Measurements from ENCODE around the gene ZNF687.
"Not testable (repeated sequence)": the region's sequence is repeated elsewhere in the genome, so short reads cannot be mapped to it uniquely, and the experiment has no call there.

Gene ZNF687

GRCh38 chr1:151265446-151266236 is 16.5 kb upstream of the ZNF687 start:
- TF ChIP-seq CTCF (IDR thresholded peaks at IDR 0.05; ENCODE audit: extremely low read depth, insufficient read depth, missing control alignments) = no peak
- DNase-seq (ENCODE audit: low spot score) = no peak
- in situ Hi-C loops (cut with MboI; ENCODE audit: low pct_unique_long_range_greater_than_20kb, low sequenced_read_pairs, unreplicated experiment) = no loop called here

- no peak for TF ChIP-seq CTCF (IDR thresholded peaks at IDR 0.05; ENCODE audit: extremely low read depth, insufficient read depth, missing control alignments)
- no peak for DNase-seq (ENCODE audit: low spot score)
- in situ Hi-C loops (cut with MboI; ENCODE audit: low pct_unique_long_range_greater_than_20kb, low sequenced_read_pairs, unreplicated experiment) = no loop called here
Measured at GRCh38 chr1:151266315-151266714, 15.8 kb upstream of the ZNF687 start.

- no peak for TF ChIP-seq CTCF (IDR thresholded peaks at IDR 0.05; ENCODE audit: extremely low read depth, insufficient read depth, missing control alignments)
- in situ Hi-C loops (cut with MboI; ENCODE audit: low pct_unique_long_range_greater_than_20kb, low sequenced_read_pairs, unreplicated experiment) = no loop called here
- no peak for DNase-seq (ENCODE audit: low spot score)
Measured at GRCh38 chr1:151266821-151267220, 15.3 kb upstream of the ZNF687 start.

GRCh38 chr1:151267760-151268159 is 14.3 kb upstream of the ZNF687 start:
- DNase-seq (ENCODE audit: low spot score) = no peak
- in situ Hi-C loops (cut with MboI; ENCODE audit: low pct_unique_long_range_greater_than_20kb, low sequenced_read_pairs, unreplicated experiment) = no loop called here
- no peak for TF ChIP-seq CTCF (IDR thresholded peaks at IDR 0.05; ENCODE audit: extremely low read depth, insufficient read depth, missing control alignments)

GRCh38 chr1:151273924-151274466 is 8.1 kb upstream of the ZNF687 start:
- TF ChIP-seq CTCF (IDR thresholded peaks at IDR 0.05; ENCODE audit: extremely low read depth, insufficient read depth, missing control alignments) = no peak
- in situ Hi-C loops (cut with MboI; ENCODE audit: low pct_unique_long_range_greater_than_20kb, low sequenced_read_pairs, unreplicated experiment) = no loop called here
- DNase-seq (ENCODE audit: low spot score) = no peak

- DNase-seq (ENCODE audit: low spot score); in situ Hi-C loops (cut with MboI; ENCODE audit: low pct_unique_long_range_greater_than_20kb, low sequenced_read_pairs, unreplicated experiment): not testable (repeated sequence)
Measured at GRCh38 chr1:151275341-151275740, 6.8 kb upstream of the ZNF687 start.

GRCh38 chr1:151277249-151277648 is 4.8 kb upstream of the ZNF687 start:
- no peak for TF ChIP-seq CTCF (IDR thresholded peaks at IDR 0.05; ENCODE audit: extremely low read depth, insufficient read depth, missing control alignments)
- no peak for DNase-seq (ENCODE audit: low spot score)
- in situ Hi-C loops (cut with MboI; ENCODE audit: low pct_unique_long_range_greater_than_20kb, low sequenced_read_pairs, unreplicated experiment) = no loop called here

Measured in GM13977 (cell line).